SK-N-SH (cell line): ENCODE measurements around the gene CLEC3B. TPM values are rescaled to one million over a fixed set of nuclear protein-coding genes. Genes with fewer than 3 reads are reported as not detected.

Source experiments
- CTCF ChIA-PET: fragments of 300-600, 350-600 bp; formaldehyde crosslinking; extraction: SDS; loops from one replicate; lab custom pipeline; 2021; lab: Yijun Ruan, JAX
- POLR2A ChIA-PET: fragments of 350-600 bp; sonication (Branson Sonifier 250); formaldehyde crosslinking; extraction: SDS; loops from one replicate; lab custom pipeline; 2020; ENCODE audit warnings: antibody characterized with exemption, inconsistent platforms; lab: Yijun Ruan, JAX
- DNase-seq: peaks from one replicate; pipeline ENCODE4 v3.0.0; 2012
- H2AFZ ChIP-seq: fragments of 200-600 bp; sonication (generic); 2 replicates; pipeline ENCODE4 v1.8.1; 2016; ENCODE audit warnings: antibody characterized with exemption, mild to moderate bottlenecking, low read depth
- H3F3A ChIP-seq: fragments of 200-600 bp; sonication (generic); replicated peaks from 2 replicates; pipeline ENCODE3; 2016; ENCODE audit warnings: antibody characterized with exemption, mild to moderate bottlenecking; ENCODE audit not compliant: insufficient read depth
- H3K27ac ChIP-seq, 2 experiments: fragments of 200-500 bp in 1 of 2; fragments of 200-600 bp in 1 of 2; sonication (Bioruptor generic) in 1 of 2; sonication (generic), shearing (Covaris generic) in 1 of 2; 2 replicates each; pipeline versions ENCODE4 v1.5.1 to v1.6.1; 2014 to 2016; ENCODE audit warnings: low read depth in 2 of 2, inconsistent platforms in 1 of 2, low read length in 1 of 2, mild to moderate bottlenecking in 1 of 2, mixed read lengths in 1 of 2
- H3K27me3 ChIP-seq: fragments of 200-600 bp; sonication (generic), shearing (Covaris generic); 2 replicates; pipeline ENCODE4 v1.6.1; 2016; ENCODE audit warnings: mixed run types; ENCODE audit not compliant: insufficient read depth
- H3K36me3 ChIP-seq, 2 experiments: fragments of 200-500 bp in 1 of 2; fragments of 200-600 bp in 1 of 2; sonication (Bioruptor generic) in 1 of 2; sonication (generic) in 1 of 2; replicated peaks in 1 of 2; 2 replicates each; pipeline versions ENCODE3 to v1.5.1; 2014 to 2016; ENCODE audit warnings: low read length in 1 of 2, mild to moderate bottlenecking in 1 of 2; ENCODE audit not compliant: insufficient read depth in 2 of 2, control insufficient read depth in 1 of 2
- H3K4me1 ChIP-seq, 2 experiments: fragments of 200-500 bp in 1 of 2; fragments of 200-600 bp in 1 of 2; sonication (Bioruptor generic) in 1 of 2; sonication (generic), shearing (Covaris generic) in 1 of 2; 2 replicates each; pipeline versions ENCODE4 v1.5.1 to v1.6.1; 2014 to 2016; ENCODE audit warnings: low read depth in 1 of 2, low read length in 1 of 2, mixed run types in 1 of 2; ENCODE audit not compliant: insufficient read depth in 2 of 2, control insufficient read depth in 1 of 2
- H3K4me2 ChIP-seq: fragments of 200-600 bp; sonication (generic), shearing (Covaris generic); 2 replicates; pipeline ENCODE4 v1.6.1; 2017; ENCODE audit warnings: mixed run types
- H3K4me3 ChIP-seq, 2 experiments: fragments of 200-500 bp in 1 of 2; fragments of 200-600 bp in 1 of 2; sonication (Bioruptor generic) in 1 of 2; sonication (generic), shearing (Covaris generic) in 1 of 2; 2 replicates each; pipeline versions ENCODE4 v1.5.1 to v1.8.1; 2014 to 2016; ENCODE audit warnings: low read depth in 2 of 2, inconsistent platforms in 1 of 2, low read length in 1 of 2, mild to moderate bottlenecking in 1 of 2, mixed read lengths in 1 of 2, moderate library complexity in 1 of 2
- H3K79me2 ChIP-seq: fragments of 200-600 bp; sonication (generic); 2 replicates; pipeline ENCODE4 v1.8.1; 2017; ENCODE audit warnings: mild to moderate bottlenecking; ENCODE audit not compliant: insufficient read depth
- H3K9ac ChIP-seq: fragments of 200-600 bp; sonication (generic); 2 replicates; pipeline ENCODE4 v1.6.1; 2017; ENCODE audit warnings: mixed run types
- H3K9me2 ChIP-seq: fragments of 200-600 bp; sonication (generic); 2 replicates; pipeline ENCODE4 v1.6.1; 2017; ENCODE audit warnings: mixed run types
- H3K9me3 ChIP-seq: fragments of 200-600 bp; sonication (generic); 2 replicates; pipeline ENCODE4 v1.6.1; 2017; ENCODE audit warnings: mixed run types, mild to moderate bottlenecking, moderate library complexity
- H4K20me1 ChIP-seq: fragments of 200-600 bp; sonication (generic); 2 replicates; pipeline ENCODE4 v1.6.1; 2017; ENCODE audit warnings: mild to moderate bottlenecking, mixed run types; ENCODE audit not compliant: insufficient read depth
- JUND ChIP-seq: IDR thresholded peaks from 2 replicates; pipeline ENCODE4 v1.4.0; 2012
- NFIC ChIP-seq: IDR thresholded peaks from 2 replicates; pipeline ENCODE4 v1.4.0; 2012; ENCODE audit warnings: borderline replicate concordance
- NRF1 ChIP-seq: IDR thresholded peaks from 2 replicates; pipeline ENCODE4 v1.6.1; 2012; ENCODE audit warnings: low read depth, mild to moderate bottlenecking, low read length
- PBX3 ChIP-seq: IDR thresholded peaks from 2 replicates; pipeline ENCODE4; 2012
- SIN3A ChIP-seq: IDR thresholded peaks from 2 replicates; pipeline ENCODE4 v1.6.1; 2012; ENCODE audit warnings: low read depth, mild to moderate bottlenecking, low read length, moderate library complexity, borderline replicate concordance
- TAF1 ChIP-seq: IDR thresholded peaks from 2 replicates; pipeline ENCODE4 v1.6.1; 2012; ENCODE audit warnings: low read depth, mild to moderate bottlenecking, low read length, moderate library complexity, borderline replicate concordance
- TCF12 ChIP-seq: IDR thresholded peaks from 2 replicates; pipeline ENCODE4 v1.4.0; 2012
- USF1 ChIP-seq: IDR thresholded peaks from 2 replicates; pipeline ENCODE4 v1.4.0; 2012; ENCODE audit warnings: low read depth, borderline replicate concordance
- YY1 ChIP-seq: IDR thresholded peaks from 2 replicates; pipeline ENCODE4 v1.4.0; 2012; ENCODE audit warnings: low read depth, mild to moderate bottlenecking
- WGBS: methylation state at CpG from one replicate; pipeline ENCODE4 v1.1.6; 2017; ENCODE audit warnings: low lambda C conversion rate; 5-methylcytosine and 5-hydroxymethylcytosine counted together
- polyA plus RNA-seq, 3 experiments: library from polyadenylated mRNA; depleted of rRNA; stranded (reverse); fragments of >200 nt; gene quantifications; 2 replicates each; pipeline ENCODE4 v1.2.3, GENCODE V29; 2012

Gene CLEC3B
- polyA plus RNA-seq, 1 of the 3 experiments (the other 2 are of a cell fraction), result 0.46 TPM

GRCh38 chr3:45027441-45027840 lies 1.3 kb downstream of the CLEC3B start:
- WGBS, result 96% methylated on average over 4 of the region's 4 CpGs
- ChIA-PET POLR2A (no interaction called here), CTCF (interaction anchor here (1.3 kb wide), 1 partner anchor 11 kb away, joined by 7 read pairs; no protein-coding TSS in a partner anchor)
- TF ChIP-seq USF1 (no peak), TCF12 (no peak), NFIC (no peak)
- Histone ChIP-seq H3K27ac (no peak overlapping the region), H4K20me1 (no peaks in the 10 kb centered on the region), H3F3A (no peaks in the 10 kb centered on the region), H3K4me3 (no peak overlapping the region), H3K36me3 (no peaks in the 10 kb centered on the region), H3K9ac (no peak overlapping the region), H2AFZ (no peak overlapping the region), H3K27me3 (no peaks in the 10 kb centered on the region), H3K9me3 (no peaks in the 10 kb centered on the region), H3K9me2 (no peaks in the 10 kb centered on the region), H3K4me1 (no peaks in the 10 kb centered on the region; a peak in 2 of 4 replicates), H3K79me2 (no peaks in the 10 kb centered on the region), H3K4me2 (no peak overlapping the region)
- no peak for DNase-seq

GRCh38 chr3:45029216-45029615 lies 3.1 kb downstream of the CLEC3B start:
- H3F3A ChIP-seq, result no peaks in the 10 kb centered on the region
- POLR2A ChIA-PET, result no interaction called here
- no peak overlapping the region for H2AFZ ChIP-seq
- H3K9me2 ChIP-seq, result no peaks in the 10 kb centered on the region
- H3K4me2 ChIP-seq, result no peak overlapping the region
- H3K4me3 ChIP-seq, result no peak overlapping the region
- TF ChIP-seq PBX3, result no peak
- no peak for TF ChIP-seq NRF1
- no peak for TF ChIP-seq SIN3A
- no peak for TF ChIP-seq TAF1
- no peak overlapping the region for H3K9ac ChIP-seq
- no peak for DNase-seq
- H3K27me3 ChIP-seq, result no peaks in the 10 kb centered on the region
- CTCF ChIA-PET, result interaction anchor here (0.8 to 4.3 kb wide), 5 partner anchors 10 to 181 kb away, joined by 3 to 27 read pairs (median 4); no protein-coding TSS in a partner anchor
- no peaks in the 10 kb centered on the region for H3K9me3 ChIP-seq
- H3K27ac ChIP-seq, result no peak overlapping the region
- H3K36me3 ChIP-seq, result no peaks in the 10 kb centered on the region
- 92% methylated on average over 2 of the region's 2 CpGs for WGBS
- no peaks in the 10 kb centered on the region for H4K20me1 ChIP-seq
- no peaks in the 10 kb centered on the region for H3K79me2 ChIP-seq
- no peaks in the 10 kb centered on the region; a peak in 2 of 4 replicates for H3K4me1 ChIP-seq

- Histone ChIP-seq H3K9me2 (no peaks in the 10 kb centered on the region), H3K27me3 (no peaks in the 10 kb centered on the region), H3K79me2 (no peaks in the 10 kb centered on the region), H3K9me3 (no peaks in the 10 kb centered on the region), H3K4me3 (no peak overlapping the region), H4K20me1 (no peaks in the 10 kb centered on the region), H2AFZ (no peak overlapping the region), H3K27ac (no peak overlapping the region), H3K9ac (no peak overlapping the region), H3K4me1 (no peaks in the 10 kb centered on the region; a peak in 2 of 4 replicates), H3K36me3 (no peaks in the 10 kb centered on the region), H3K4me2 (no peak overlapping the region), H3F3A (no peaks in the 10 kb centered on the region)
- TF ChIP-seq YY1 (no peak), JUND (no peak)
- 71% methylated on average over 5 of the region's 5 CpGs for WGBS
- ChIA-PET CTCF (interaction anchor here (0.8 to 4.3 kb wide), 4 partner anchors 9 to 37 kb away, joined by 3 to 27 read pairs (median 4); no protein-coding TSS in a partner anchor), POLR2A (no interaction called here)
- no peak for DNase-seq
Observed at GRCh38 chr3:45029661-45030060, 3.6 kb downstream of the CLEC3B start.
